Measurements from ENCODE around the gene WFDC1. TPM values are rescaled to one million over a fixed set of nuclear protein-coding genes. Genes with fewer than 3 reads are reported as not detected.

The WFDC1 gene, protein sequence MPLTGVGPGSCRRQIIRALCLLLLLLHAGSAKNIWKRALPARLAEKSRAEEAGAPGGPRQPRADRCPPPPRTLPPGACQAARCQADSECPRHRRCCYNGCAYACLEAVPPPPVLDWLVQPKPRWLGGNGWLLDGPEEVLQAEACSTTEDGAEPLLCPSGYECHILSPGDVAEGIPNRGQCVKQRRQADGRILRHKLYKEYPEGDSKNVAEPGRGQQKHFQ
- 0.03 and 0.23 TPM in 2 replicates for polyA plus RNA-seq (2012; rRNA removed)
- 0.05 and 0.08 TPM in 2 replicates for polyA plus RNA-seq (2012; cell fraction: cytosol; rRNA removed)
- polyA plus RNA-seq (2012; cell fraction: nucleus; rRNA removed) = 0.02 TPM in 1 of 2 replicates, not detected in the other

DNA sequence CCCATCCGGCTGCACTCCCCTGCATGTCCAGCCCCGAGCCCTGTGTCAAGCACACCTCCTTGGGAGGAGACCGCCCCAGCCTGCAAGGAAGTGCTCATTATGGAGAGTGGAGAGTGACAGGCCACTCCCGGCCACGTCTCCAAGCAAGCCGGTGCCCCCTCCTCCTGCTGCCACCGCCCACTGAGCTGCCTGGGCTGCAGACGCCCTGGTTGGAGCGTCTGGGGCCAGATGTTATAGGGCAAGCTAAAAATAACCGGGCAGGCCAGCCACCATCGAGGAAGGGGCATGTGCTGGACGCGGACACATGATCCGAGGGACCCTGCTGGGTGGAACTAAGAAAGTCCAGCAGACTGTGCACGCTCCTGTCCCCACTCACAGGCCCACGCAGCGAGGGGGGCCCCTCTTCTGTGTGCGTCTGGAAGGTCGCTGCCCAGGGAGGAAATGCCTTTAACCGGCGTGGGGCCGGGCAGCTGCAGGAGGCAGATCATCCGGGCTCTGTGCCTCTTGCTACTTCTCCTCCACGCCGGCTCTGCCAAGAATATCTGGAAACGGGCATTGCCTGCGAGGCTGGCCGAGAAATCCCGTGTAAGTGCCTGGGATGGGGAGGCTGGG, at the start of gene WFDC1:
Gene WFDC1 (plus strand): TSS at position 348 of the 612 bp plus-strand sequence. CDS start 94 bp downstream, at position 442.
- Histone ChIP-seq H3K36me3 (replicated peaks in 1 of 2; ENCODE audit: control insufficient read depth in 1 of 2, insufficient read depth in 2 of 2, low read length in 1 of 2) (no peaks in the 10 kb centered on the region), H3K79me2 (ENCODE audit: insufficient read depth) (no peaks in the 10 kb centered on the region), H3K4me1 (ENCODE audit: control insufficient read depth in 1 of 2, insufficient read depth in 2 of 2, low read depth in 1 of 2, low read length in 1 of 2) (peaks cover 6 to 12% of the 10 kb centered on the region in 2 experiments; a peak in 2 of 4 replicates), H3K27me3 (ENCODE audit: insufficient read depth) (peaks cover 6% of the 10 kb centered on the region), H3K9me3 (no peaks in the 10 kb centered on the region), H3K9ac (no peak within 1 kb of the TSS), H3F3A (replicated peaks; ENCODE audit: insufficient read depth) (no peaks in the 10 kb centered on the region), H2AFZ (ENCODE audit: low read depth) (no peak within 1 kb of the TSS), H4K20me1 (ENCODE audit: insufficient read depth) (no peaks in the 10 kb centered on the region), H3K4me2 (peak within 1 kb of the TSS; percentile 61), H3K9me2 (no peaks in the 10 kb centered on the region), H3K27ac (ENCODE audit: low read depth in 2 of 2, low read length in 1 of 2) (no peak within 1 kb of the TSS), H3K4me3 (ENCODE audit: low read depth in 2 of 2, low read length in 1 of 2) (peak within 1 kb of the TSS; percentile 8 to 32; a peak in 1 of 4 replicates)
- DNase-seq = peak; percentile 68
- POLR2A ChIA-PET = no interaction called here
- 12% methylated on average over 13 of the region's 29 CpGs for WGBS (ENCODE audit: low lambda C conversion rate)
- TF ChIP-seq ZBTB33 (IDR thresholded peaks at IDR 0.05; ENCODE audit: borderline replicate concordance, low read depth) (no peak), EP300 (IDR thresholded peaks at IDR 0.05; ENCODE audit: borderline replicate concordance in 1 of 2, low read depth in 1 of 2, low read length in 1 of 2) (no peak)
- CTCF ChIA-PET = interaction anchor here (0.7 to 3.3 kb wide), 6 partner anchors 9 to 210 kb away, joined by 3 to 13 read pairs (median 4); no protein-coding TSS in a partner anchor

DNA sequence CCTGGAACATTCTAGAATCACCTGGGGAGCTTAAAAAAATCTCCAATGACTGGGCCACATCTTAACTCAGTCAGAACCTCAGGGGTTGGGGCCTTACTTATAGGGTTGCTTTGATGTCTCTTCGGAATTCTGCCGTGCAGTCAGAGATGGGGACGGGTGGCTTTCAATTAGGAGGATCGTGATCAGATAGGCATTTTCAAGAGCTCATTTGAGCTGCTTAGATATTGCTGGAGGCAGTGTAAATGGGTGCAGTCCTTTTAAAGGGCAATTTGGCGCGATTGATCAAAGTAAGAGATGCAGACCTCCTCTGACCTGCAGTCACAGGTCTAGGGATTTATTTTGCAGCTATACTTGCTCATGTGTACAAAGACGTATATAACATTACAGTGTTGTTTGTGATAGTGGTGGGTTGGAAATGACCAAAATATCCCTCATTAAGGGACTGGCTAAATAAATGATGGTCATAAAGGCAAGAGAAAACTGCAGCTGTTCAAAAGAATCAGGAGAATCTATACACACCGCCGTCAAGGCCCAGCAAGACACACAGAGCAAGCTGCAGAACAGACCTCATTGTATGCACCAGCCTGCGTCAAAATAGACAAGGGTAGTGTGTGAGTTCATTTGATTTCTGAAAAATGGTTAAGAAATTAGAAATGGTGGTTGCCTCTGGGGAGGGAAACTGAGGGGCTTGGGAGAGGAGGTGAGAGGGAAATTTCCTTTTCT, 48.6 kb upstream of the WFDC1 start:
- no peaks in the 10 kb centered on the region for H3K9me2 ChIP-seq
- no peak overlapping the region for H3K27ac ChIP-seq (ENCODE audit: low read depth in 2 of 2, low read length in 1 of 2)
- H3K4me1 ChIP-seq (ENCODE audit: control insufficient read depth in 1 of 2, insufficient read depth in 2 of 2, low read depth in 1 of 2, low read length in 1 of 2) = peaks cover 0 to 6% of the 10 kb centered on the region in 2 experiments; a peak in 1 of 4 replicates
- TF ChIP-seq GATA2 (CRISPR knock-in tag; IDR thresholded peaks at IDR 0.05) (peak; percentile 72), CHD2 (IDR thresholded peaks at IDR 0.05; ENCODE audit: low read length, partially characterized antibody) (no peak)
- WGBS (ENCODE audit: low lambda C conversion rate) = 73% methylated on average over 10 of the region's 10 CpGs
- H4K20me1 ChIP-seq (ENCODE audit: insufficient read depth) = no peaks in the 10 kb centered on the region
- POLR2A ChIA-PET = no interaction called here
- no peak overlapping the region for H3K4me3 ChIP-seq (ENCODE audit: low read depth in 2 of 2, low read length in 1 of 2)
- DNase-seq = peak; percentile 47
- H3F3A ChIP-seq (replicated peaks; ENCODE audit: insufficient read depth) = no peaks in the 10 kb centered on the region
- no peaks in the 10 kb centered on the region for H3K9me3 ChIP-seq
- CTCF ChIA-PET = interaction anchor here (0.8 to 1.6 kb wide), 7 partner anchors 10 to 289 kb away, joined by 3 to 5 read pairs (median 3); partner anchors contain the start of gene TAF1C
- H3K9ac ChIP-seq = no peak overlapping the region
- peaks cover 4% of the 10 kb centered on the region; the same call in 1 of the 2 replicates for H3K27me3 ChIP-seq (ENCODE audit: insufficient read depth)
- no peak overlapping the region for H2AFZ ChIP-seq (ENCODE audit: low read depth)
- H3K79me2 ChIP-seq (ENCODE audit: insufficient read depth) = no peaks in the 10 kb centered on the region
- H3K36me3 ChIP-seq (replicated peaks in 1 of 2; ENCODE audit: control insufficient read depth in 1 of 2, insufficient read depth in 2 of 2, low read length in 1 of 2) = no peaks in the 10 kb centered on the region
- H3K4me2 ChIP-seq = no peak overlapping the region
